PC-3 (cell line): Measurements from ENCODE around the gene ULK3.

Experiments
- EZH2 ChIP-seq: fragments of 300-600 bp; sonication (generic); IDR thresholded peaks from one replicate; pipeline ENCODE4 v1.6.1; 2017; ENCODE audit warnings: antibody characterized with exemption, mild to moderate bottlenecking, low read length; ENCODE audit not compliant: unreplicated experiment
- EZH2phosphoT487 ChIP-seq: fragments of 300-600 bp; sonication (generic); IDR thresholded peaks from 2 replicates; pipeline ENCODE4 v1.6.1; 2018; ENCODE audit warnings: mild to moderate bottlenecking, antibody characterized with exemption, low read length, borderline replicate concordance
- TF ChIP-seq, protein P1 (sequence below): fragments of 300-600 bp; sonication (generic); conservative IDR thresholded peaks from 2 replicates; pipeline ENCODE4 v1.5.1; 2017; ENCODE audit warnings: antibody characterized with exemption, low read depth, mild to moderate bottlenecking, low read length

DNA sequence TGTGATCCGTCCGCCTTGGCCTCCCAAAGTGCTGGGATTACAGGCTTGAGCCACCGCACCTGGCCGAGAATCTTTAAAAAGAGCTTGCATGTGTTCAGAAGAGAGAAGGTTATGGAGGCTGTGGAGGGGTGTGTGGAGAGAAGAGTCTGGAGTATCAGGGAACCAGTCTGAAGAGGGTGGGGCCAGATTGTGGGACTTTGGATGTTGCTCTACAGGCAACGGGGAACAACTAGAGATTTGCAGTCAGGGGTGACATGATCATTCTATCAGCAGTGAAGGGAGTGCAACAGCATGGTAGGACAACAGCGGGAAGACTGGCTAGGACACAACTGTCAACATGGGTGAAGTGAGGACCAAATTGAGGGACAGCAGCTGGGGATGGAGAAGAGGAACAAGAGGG lies 21.3 kb upstream of the ULK3 start:
- TF ChIP-seq, protein P1, sequence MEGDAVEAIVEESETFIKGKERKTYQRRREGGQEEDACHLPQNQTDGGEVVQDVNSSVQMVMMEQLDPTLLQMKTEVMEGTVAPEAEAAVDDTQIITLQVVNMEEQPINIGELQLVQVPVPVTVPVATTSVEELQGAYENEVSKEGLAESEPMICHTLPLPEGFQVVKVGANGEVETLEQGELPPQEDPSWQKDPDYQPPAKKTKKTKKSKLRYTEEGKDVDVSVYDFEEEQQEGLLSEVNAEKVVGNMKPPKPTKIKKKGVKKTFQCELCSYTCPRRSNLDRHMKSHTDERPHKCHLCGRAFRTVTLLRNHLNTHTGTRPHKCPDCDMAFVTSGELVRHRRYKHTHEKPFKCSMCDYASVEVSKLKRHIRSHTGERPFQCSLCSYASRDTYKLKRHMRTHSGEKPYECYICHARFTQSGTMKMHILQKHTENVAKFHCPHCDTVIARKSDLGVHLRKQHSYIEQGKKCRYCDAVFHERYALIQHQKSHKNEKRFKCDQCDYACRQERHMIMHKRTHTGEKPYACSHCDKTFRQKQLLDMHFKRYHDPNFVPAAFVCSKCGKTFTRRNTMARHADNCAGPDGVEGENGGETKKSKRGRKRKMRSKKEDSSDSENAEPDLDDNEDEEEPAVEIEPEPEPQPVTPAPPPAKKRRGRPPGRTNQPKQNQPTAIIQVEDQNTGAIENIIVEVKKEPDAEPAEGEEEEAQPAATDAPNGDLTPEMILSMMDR: no peak
- no peak for TF ChIP-seq EZH2
- no peak for TF ChIP-seq EZH2phosphoT487
